Inflammatory macrophage (primary cell): ENCODE data around the gene NFATC2.

ENCODE experiments used
- DNase-seq, 2 donors: peaks; one replicate each; pipeline ENCODE4 v3.0.0-alpha.2; 2020 to 2022

Gene NFATC2

DNA sequence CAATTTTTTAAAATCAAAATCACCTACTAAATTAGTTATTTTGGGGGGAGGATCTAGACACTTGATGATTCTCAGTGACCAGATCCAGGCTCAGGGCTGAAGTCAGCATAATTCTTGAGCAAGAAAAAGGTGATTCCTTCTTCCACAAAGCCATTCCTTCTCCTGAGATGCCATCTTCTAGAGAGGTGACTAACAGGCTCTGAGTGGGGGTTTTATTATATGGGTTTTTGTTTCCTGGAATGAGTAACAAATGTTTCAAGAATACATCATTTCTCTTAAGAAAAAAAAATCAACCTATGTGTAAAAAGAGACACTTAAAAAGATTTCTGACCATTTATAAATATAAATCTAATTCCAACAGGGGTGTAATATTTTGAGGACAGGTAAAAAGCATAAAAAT is 154.3 kb downstream of the NFATC2 start:
- no peak for DNase-seq

DNA sequence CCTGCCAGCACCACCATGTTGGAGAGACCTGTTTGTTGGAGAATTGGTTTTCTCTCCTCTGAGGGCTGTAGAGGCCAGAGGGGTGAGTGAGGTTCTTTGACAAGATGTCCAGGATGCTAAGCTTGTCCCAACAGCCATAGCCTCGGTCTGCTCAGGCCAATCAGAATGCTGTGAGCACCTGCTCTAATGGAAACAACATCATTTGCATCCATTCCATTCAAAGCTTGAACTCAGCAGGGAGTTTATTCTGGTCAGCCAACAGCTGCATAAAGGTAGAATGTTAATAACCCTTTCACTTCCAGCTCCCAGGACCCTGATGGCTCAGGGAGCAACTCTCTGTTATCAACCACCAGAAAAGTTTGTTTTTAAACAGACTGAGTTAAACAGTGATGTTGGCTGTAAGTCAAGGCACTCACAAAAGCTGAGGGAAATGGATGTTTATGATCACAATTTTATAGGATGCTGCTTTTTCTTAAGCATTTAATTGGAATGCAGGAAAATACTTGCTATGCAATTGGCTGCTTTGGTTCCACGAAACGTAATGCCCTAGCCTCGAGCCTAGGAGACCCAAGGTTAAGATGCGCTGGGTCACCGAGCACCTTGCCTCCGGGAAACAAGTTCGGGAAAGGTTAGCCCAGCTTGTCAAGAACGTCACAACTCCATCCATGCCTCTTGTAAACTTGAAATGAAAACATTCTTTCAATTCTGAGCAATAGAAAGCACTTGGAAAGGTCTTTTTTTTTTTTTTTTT is 155.2 kb downstream of the NFATC2 start:
- DNase-seq = no peak

DNA sequence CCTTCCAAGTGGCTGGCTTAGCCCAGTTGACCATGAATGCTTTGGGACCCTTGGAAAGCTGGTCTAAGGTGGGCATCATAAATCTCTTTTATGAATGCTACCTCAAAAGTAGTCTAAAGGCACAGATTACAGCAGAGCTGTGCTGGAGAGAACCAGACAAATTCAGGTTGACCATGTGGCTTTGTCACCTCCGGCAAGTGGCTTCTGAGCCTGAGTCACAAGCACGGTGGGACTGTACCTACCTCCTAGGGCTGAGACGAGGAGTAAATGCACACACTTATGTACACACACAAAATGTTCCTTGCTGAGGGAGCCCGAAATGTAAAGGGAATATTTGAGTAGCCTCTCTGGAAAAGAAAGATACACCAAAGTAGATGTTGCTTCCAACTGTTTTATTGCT is 155.9 kb downstream of the NFATC2 start:
- DNase-seq = no peak

DNA sequence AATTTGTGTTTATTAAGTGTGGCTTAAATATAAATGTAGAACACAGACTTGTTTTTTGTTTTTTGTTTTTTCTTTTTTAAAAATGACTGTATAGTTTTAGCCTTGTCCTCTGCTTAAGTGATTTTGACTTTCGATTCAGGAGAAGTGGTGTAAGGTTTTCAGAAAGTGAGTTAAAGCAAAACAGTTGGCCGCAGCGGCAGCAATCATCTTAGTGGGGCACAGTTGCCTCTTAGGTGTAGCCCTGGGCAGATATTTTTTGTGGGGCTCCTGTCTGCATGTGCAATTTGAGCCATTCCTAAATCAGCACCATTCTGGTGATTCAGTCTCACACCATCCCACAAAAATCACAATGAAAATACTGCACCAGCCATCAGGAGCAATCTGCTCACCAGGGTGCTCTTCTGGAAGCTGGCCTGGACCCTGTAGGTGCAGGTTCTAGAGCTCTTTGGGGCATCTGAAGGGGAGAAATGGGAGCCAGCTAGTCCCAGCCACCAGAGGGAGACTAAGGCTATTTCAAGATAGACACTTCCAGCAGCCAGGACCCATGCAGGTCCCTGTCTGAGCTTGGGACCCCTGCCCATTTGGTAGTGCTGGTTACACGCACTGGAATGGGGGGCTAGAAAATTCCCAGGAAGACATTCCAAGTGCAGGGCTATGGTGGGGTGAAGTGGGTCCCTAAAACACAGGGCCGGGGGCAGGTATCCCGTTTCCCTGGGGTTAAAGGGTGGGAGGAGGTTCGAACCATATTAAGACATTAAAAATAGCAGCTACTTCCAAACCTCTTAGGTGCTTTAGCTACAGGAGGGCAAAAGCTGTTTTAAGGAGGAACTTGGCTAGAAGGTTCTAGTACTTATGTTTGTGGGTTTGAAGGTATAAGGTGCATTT is 156.6 kb downstream of the NFATC2 start:
- peak; percentile 9 to 38 for DNase-seq

DNA sequence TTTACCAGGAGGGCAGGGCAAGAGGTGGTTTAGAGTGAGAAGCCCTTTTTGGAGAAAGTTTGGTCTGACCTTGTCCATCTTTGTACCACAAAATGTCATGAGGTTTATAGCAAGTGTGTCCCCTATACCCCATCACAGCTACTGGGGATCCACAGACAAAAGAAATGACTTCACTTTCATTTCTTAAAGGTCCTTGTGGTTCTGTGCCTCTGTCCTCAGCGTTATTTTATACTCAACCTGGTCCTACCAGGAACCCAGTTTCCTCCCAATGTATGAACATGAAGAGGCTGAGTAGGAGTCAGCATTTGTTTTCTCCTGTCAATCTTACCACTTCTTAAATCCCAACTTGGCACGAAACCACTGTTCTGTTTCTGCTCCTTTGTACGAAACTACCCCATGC is 157.6 kb downstream of the NFATC2 start:
- DNase-seq = no peak

DNA sequence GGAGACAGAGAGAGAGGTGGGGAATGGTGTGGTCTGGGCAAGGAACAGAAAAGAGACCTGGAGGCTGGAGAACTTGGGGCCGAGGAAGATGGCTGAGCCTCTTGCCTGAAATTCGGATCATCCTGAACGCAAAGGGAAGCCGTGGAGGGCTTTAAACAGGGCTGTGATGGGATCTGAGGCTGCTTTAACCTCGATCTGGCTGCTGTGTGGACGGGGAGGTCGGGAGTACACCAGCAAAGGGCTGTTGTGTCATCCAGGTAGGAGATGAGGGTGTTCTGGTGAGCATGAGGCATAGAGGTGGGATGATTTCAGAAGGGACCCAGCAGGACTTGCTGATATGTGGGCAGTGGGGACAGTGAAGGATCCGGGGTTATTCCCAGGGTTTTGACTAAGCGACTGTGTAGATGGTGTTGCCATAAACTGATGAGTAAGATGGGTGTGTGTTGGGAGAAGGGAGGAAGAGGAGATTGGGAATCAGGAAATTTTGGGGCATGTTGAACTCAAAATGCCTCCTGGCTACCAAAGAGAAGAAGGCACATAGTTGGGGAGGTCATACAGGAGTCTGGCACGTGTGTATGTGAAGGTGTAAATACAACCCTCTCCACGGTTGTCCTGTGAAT is 158.5 kb downstream of the NFATC2 start:
- no peak for DNase-seq

DNA sequence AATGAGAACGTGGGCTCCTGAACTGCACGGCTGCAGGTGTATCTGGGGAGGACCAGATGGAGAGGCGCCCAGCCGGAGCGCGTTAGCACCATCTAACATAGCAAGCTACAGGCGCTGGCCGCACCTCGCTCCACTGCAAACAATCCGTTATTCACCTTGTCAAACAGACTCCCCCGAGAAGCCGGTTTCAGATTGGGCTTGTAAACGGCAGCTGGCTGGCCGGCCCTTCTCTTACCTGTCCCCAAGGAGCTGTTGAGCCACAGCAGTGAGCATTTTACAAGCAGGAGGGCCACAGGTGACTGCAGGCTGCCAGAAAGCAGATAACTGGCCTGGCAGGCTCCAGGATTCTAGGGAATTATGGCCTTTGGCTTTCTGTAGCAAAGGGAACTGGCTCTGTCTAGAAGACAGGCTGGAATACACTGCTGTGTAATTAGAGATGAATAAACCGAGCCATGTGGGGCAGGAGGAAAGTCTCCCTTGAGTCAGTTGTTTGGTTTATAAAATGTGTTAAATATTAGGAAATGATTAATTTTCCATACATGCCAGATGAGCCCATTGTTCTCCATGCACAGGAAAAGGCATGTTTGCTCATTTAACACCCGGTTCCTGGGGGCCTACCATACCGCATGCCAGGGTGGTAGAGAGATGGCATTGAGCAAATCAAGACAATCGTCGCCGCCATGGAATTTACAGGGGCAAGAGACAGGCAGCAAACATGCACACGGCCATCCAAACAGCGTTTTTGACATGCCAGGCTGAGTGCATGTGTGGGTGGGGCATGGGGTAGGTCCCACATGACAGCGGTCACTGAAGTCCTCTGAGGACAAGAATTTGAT is 159.3 kb downstream of the NFATC2 start:
- DNase-seq = no peak

DNA sequence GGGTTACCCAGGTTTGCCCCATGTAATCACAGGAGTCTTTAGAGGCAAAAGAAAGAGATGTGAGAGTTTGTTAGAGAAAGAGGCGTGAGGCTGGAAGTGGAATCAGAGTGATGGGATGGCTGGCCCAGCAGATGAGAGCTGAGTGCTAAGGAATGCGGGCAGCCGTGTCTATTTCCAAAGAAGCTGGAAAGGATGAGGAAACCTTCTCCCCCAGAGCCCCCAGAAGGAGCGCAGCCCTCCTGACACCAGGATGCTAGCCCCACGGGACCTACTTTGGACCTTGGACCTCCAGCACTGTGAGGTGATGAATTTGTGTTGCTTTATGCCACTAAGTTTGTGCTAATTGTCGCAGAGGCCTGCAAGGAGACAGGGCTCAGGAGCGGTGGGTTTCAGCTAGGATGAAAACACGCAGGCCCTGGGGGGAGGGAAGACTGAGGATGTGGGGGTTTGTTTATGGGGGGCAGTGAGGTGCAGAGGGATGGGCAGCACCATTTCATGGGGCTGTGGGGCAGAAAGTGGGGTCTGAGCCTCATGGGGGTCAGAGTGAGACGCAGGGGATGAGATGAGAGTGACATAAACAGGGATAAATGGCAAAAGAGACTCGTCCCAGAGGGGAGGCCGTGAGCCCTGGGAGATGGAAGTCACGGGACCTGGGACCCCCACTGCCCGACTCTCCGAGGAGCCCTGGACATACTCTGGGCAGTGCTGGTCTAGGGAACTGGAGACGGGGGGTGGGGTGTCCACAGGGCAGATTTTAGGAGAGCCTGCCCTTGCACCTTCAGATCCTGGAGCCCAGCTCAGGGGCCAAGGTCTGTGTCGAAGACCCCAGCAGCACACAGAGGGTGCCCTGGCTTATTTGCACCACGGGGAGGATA is 160.2 kb downstream of the NFATC2 start:
- no peak for DNase-seq

DNA sequence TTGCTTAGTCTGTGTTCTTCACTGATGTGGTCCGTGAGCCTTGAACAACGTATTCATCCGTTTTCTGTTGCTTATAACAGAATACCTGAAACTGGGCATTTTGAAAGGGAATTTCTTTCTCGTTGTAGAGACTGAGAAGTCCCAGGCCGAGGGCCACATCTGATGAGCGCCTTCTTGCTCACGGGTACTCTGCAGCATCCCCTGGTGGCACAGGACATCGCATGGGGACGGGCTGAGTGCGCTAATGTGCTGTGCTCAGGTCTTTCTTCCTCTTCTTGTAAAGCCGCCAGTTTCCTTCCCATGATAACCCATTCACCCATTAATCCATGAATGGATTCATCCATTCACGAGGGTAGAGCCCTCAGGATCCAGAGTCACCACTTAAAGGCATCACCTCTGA is 161.0 kb downstream of the NFATC2 start:
- no peak for DNase-seq

DNA sequence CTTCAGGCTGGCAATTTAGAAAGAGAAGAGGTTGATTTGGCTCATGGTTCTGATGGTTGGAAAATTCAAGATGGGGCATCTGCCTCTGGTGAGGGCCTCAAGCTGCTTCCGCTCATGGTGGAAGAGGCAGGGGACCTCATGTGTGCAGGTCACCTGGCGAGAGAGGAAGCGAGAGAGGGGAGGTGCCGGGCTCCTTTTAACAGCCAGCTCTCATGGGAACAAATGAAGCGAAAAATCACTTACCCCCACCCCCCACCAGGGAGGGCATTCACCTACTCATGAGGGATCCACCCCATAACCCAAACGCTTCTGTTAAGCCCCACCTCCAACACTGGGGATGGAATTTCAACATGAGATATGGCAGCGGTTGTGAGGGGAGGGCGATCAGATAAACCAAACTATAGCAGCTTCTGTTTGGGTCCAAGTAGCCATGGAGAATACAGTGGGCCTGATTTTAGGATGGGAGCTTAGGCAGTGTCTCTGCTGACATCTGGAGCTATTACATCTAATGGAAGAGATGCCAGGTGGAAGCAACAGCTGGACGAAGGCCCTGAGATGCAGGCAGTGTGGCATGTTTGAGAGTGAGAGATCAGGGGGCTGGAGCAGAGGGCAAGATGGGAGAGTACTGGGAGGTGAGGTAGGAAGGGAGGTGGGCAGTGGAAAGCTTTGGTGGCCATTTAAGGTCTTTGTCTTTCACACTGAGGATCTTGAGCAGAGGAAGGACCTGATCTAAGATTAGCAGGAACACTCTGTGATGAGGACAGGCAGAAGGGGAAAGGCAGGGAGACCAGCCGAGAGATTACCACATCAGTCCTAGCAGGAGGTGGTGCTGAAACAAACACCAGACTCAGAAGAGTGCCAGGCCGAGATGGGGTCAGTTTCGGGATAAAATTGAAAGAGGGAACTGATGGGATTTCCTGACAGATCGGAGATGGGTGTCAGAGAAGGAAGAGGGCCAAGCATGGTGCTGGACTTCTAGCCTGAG is 161.8 kb downstream of the NFATC2 start:
- no peak for DNase-seq

DNA sequence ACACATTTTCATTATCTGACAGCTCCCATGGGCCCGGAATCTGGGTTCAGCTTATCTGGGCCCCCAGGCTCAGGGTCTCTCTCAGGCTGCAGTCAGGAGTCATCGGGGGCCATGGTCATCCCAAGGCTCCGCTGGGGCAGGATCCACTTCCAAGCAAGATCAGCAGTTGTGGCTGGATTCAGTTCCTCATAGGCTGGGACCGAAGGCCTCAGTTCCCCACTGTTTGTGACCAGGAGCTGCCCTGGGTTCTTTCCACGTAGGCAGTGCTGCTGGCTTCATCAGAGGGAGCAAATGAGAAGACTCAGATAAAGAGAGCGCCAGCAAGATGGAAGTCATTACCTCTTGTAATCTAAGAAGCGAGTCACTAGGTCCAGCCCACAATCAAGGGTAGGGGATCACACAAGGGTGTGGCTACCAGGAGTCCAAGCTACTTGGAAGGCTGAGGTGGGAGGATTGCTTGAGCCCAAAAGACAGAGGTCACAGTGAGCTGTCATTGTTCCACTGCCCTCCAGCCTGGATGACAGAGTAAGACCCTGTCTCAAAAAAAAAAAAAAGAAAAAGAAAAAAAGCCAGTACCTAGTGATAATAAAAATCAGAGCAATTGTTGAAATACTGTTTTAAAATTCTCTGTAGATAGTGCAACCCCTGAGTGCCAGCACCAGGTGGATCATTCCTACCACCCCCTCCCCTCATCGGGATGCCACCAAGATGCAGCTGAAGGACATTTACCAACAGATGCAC is 162.7 kb downstream of the NFATC2 start:
- no peak for DNase-seq

DNA sequence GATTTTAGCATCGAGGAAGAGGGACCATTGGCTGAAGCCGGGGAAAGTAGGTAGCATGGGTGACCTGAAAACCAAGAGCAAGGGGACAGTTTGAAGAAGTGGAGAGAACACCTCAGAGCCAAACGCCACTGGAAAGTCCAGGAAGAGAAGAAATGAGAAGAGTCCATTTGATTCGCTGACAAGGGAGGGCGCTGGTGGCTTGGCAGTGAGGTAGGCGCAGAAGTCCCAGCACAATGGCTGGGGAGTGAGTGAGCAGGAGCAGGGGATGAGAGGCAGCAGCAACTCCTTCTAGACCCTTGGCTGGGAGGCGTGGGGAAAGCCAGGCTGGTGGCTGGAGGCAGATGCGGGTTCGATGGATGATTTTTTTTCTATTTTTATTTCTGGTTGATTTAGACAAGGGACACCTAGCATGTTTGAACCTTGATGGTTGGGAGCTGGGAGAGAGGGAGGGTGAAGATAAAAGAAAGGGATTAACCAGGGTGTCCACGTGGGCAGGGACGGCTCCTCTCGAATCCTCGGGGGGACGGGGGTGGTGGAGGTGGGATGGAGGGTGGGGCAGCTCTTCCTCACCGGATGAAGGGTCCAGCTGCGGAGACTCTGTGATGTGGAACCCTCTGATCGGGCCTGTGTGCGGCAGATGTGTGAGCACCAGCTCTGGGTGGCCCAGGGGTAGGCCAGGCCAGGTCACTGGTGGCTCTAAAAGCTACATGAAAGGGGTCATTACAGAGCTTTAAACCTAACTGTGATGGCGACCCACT is 164.2 kb downstream of the NFATC2 start:
- DNase-seq = no peak

DNA sequence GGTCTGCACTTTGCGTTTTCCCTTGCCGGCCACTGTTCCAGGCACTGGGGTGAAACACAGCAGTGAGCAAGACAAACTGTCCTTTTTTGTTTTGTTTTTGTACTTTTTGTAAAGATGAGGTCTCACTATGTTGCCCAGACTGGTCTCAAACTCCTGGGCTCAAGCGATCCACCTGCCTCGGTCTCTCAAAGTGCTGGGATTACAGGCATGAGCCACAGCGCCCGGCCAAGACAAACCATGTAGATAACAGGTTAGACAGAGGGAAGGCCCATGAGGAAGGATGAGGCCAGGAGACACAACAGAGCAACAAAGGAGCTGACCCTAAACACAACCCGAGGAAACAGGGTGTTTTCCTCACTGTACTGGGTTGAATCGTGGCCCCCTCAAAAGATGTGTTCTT is 165.4 kb downstream of the NFATC2 start:
- DNase-seq = no peak

DNA sequence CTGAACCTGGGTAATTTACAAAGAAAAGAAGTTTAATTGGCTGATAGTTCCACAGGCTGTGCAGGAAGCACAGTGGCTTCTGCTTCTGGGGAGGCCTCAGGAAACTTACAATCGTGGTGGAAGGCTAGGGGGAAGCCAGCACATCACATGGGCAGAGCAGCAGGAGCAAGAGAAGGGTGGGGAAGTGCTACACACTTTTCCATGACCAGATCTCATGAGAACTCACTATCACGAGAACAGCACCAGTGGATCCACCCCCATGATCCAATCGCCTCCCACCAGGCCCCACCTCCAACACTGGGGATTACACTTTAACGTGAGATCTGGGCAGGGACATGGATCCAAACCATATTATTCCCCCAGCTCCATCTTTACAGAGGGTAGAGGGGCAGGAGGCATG is 166.4 kb downstream of the NFATC2 start:
- DNase-seq = peak; percentile 60 to 71

DNA sequence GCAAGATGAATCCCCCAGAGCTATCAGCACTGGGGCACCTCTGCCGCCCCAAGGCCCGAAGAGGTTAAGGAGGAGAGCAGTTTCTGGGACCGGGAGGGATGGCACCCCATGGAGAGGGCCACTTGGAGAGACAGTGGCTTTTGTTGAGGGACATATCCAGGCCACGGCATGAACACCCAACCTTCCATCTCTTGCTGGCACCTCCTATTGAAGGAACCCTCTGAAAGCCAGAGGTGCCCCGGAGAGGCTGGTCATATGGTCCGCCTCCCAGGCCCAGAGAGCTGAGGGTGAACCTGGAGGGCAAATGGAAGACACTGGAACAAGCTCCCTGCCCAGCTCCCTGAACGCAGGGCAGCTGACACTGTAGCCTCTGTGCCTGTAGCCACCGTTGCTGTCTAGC is 167.0 kb downstream of the NFATC2 start:
- DNase-seq = no peak

DNA sequence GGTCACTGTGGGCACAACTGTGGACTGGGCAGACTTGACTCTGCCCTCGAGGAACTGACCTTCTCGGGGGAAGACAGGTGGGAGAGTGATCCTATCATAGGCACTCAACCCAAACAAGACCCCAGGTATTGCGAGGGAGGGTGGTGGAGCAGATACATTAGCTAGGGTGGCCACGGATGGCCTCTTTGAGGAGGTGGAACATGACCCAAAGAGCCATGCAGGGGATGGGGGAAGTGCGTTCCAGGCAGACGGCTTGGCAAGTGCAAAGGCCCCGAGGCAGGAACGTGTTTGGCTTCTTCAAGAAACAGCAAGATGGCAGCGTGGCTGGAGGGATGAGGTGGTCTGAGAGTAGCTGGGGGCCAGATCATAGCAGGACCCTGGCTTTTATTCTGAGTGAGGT is 167.6 kb downstream of the NFATC2 start:
- no peak for DNase-seq

DNA sequence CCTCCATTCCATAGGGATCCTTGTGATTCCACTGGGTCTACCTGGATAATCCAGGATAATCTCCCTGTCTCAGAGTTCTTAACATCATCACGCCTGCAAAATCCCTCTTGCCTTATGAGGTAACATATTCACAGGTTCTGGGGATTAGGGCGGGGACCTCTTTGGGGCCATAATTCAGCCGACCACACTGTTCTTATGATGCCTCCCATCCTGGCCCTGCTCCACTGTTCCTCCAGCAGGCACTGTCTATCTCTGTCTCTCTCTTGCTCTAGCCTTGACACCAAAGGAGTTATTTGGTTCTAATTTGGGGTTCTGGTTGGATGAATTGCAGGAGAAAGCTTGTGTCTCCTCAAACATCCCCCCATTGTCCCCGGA is 168.1 kb downstream of the NFATC2 start:
- DNase-seq = no peak

DNA sequence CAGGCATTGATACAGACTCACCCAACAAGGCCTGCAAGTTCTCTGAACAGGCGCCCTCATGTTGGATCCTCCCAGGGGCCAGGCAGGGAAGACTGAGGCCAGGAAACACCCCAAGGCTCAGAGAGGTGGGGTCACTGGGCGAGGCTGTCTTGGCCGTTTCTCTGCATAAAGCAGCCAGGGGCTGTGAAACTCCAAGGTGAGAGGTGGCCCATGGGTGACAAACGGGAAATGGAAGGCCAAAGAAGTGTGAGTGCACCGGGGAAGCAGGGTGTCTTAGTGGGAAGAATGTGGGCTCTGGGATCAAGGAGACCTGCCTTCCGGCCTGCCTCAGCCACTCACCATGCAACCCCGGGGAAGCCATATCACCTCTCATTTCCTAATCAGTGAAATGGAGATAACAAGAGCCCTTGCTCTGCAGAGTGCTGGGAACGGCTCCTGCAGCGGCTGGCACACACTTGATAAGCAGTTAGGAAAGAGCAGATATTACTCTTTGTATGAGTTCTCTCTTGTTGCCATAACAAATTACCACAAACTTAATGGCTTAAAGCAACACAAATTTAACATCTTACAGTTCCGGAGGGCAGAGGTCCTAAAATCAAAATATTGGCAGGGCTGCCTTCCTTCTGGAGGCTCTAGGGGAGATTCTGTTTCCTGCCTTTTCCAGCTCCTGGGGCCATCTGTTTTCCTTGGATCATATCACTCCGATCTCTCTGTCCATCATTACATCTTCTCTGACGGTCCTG is 168.6 kb downstream of the NFATC2 start:
- no peak for DNase-seq
